ENCODE measurements around the gene MED13L. TPM values are rescaled to one million over a fixed set of nuclear protein-coding genes. Genes with fewer than 3 reads are reported as not detected.

MED13L gene
- total RNA-seq, 4 donors from 2014 or later = 126 to 194 (median 154) TPM

GRCh38 chr12:116166306-116166705, 111.2 kb downstream of the MED13L start:
- WGBS, 2 donors (ENCODE audit: low coverage in 1 of 2) = 91% methylated on average over 5 of the region's 5 CpGs; no CpG with 5 or more reads in 1 of the 2 donors
- in situ Hi-C loops (cut with MboI; ENCODE audit: low pct_ligation_motif_present in 1 of 4, low pct_unique_long_range_greater_than_20kb in 1 of 4, low sequenced_read_pairs in 3 of 4) (no loop called here), intact Hi-C loops (cut with DNase I; ENCODE audit: low total_unique reads) (no loop called here)
- TF ChIP-seq EP300 (IDR thresholded peaks at IDR 0.05; ENCODE audit: low read depth) (no peak), POLR2A (IDR thresholded peaks at IDR 0.05) (no peak), CTCF (IDR thresholded peaks at IDR 0.05) (no peak), POLR2AphosphoS5 (IDR thresholded peaks at IDR 0.05) (no peak)
- no peak overlapping the region for H3K4me3 ChIP-seq
- H3K36me3 ChIP-seq = no peaks in the 10 kb centered on the region
- H3K4me1 ChIP-seq = peaks cover 15 to 42% (median 27%) of the 10 kb centered on the region in 4 donors
- H3K27me3 ChIP-seq = no peaks in the 10 kb centered on the region
- H3K27ac ChIP-seq = no peak overlapping the region
- no peak for DNase-seq
- H3K9me3 ChIP-seq = no peaks in the 10 kb centered on the region

GRCh38 chr12:116165036-116165425, 112.5 kb downstream of the MED13L start:
- DNase-seq = no peak
- in situ Hi-C loops (cut with MboI; ENCODE audit: low pct_ligation_motif_present in 1 of 4, low pct_unique_long_range_greater_than_20kb in 1 of 4, low sequenced_read_pairs in 3 of 4) (no loop called here), intact Hi-C loops (cut with DNase I; ENCODE audit: low total_unique reads) (no loop called here)
- H3K9me3 ChIP-seq = no peaks in the 10 kb centered on the region
- 54 to 63% methylated on average over 3 to 4 of the region's 4 CpGs for WGBS, 2 donors (ENCODE audit: low coverage in 1 of 2)
- H3K27ac ChIP-seq = no peak overlapping the region
- no peak for TF ChIP-seq POLR2AphosphoS5 (IDR thresholded peaks at IDR 0.05)
- no peak for TF ChIP-seq CTCF (IDR thresholded peaks at IDR 0.05)
- TF ChIP-seq POLR2A (IDR thresholded peaks at IDR 0.05) = no peak
- TF ChIP-seq EP300 (IDR thresholded peaks at IDR 0.05; ENCODE audit: low read depth) = no peak
- H3K27me3 ChIP-seq = no peaks in the 10 kb centered on the region
- H3K4me3 ChIP-seq = no peak overlapping the region
- peaks cover 18 to 49% (median 25%) of the 10 kb centered on the region in 4 donors for H3K4me1 ChIP-seq
- H3K36me3 ChIP-seq = no peaks in the 10 kb centered on the region

DNA sequence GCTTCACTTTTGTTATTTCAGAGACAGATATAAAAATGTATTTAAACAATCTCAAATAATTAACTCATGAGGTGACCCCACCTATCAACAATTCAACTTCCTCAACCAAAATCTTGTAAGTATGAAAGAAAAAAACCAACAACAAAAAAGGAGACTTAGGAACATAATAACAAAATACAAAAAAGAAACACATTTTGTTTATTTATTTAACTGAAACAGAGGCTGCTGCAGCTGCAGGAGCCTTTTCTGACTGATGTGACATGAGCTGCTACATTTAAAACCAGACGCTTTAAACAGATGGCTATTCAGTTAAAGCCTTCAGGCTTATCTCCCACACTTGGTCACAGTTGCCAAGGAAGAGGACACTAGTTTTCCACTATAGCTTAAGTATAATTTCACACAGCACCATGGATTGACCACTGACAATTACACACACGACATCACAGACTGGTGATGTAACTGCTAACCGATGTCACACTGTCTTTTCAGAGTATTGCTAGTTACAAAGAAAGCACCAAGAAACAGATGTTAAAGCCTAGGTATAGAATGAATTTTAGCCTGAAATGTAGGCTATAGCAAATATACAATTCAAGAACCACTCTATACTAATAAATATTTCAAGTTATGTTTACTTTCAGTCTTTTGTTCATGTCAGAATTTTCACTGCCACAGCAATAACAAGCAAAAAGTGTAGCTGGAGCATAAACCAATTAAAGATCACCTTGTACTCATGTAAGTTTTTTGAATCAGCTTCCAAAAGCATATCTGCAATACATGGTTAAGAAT, 113.0 kb downstream of the MED13L start:
- no peak for TF ChIP-seq POLR2A (IDR thresholded peaks at IDR 0.05)
- TF ChIP-seq EP300 (IDR thresholded peaks at IDR 0.05; ENCODE audit: low read depth) = no peak
- no peak for TF ChIP-seq CTCF (IDR thresholded peaks at IDR 0.05)
- no peak for TF ChIP-seq POLR2AphosphoS5 (IDR thresholded peaks at IDR 0.05)
- Histone ChIP-seq H3K27me3 (no peaks in the 10 kb centered on the region), H3K4me1 (peaks cover 18 to 55% (median 27%) of the 10 kb centered on the region in 4 donors), H3K9me3 (no peaks in the 10 kb centered on the region), H3K36me3 (no peaks in the 10 kb centered on the region), H3K4me3 (no peak overlapping the region), H3K27ac (no peak overlapping the region)
- 30 to 76% methylated on average over 2 to 3 of the region's 3 CpGs for WGBS, 2 donors (ENCODE audit: low coverage in 1 of 2)
- in situ Hi-C loops (cut with MboI; ENCODE audit: low pct_ligation_motif_present in 1 of 4, low pct_unique_long_range_greater_than_20kb in 1 of 4, low sequenced_read_pairs in 3 of 4) (no loop called here), intact Hi-C loops (cut with DNase I; ENCODE audit: low total_unique reads) (no loop called here)
- no peak for DNase-seq

DNA sequence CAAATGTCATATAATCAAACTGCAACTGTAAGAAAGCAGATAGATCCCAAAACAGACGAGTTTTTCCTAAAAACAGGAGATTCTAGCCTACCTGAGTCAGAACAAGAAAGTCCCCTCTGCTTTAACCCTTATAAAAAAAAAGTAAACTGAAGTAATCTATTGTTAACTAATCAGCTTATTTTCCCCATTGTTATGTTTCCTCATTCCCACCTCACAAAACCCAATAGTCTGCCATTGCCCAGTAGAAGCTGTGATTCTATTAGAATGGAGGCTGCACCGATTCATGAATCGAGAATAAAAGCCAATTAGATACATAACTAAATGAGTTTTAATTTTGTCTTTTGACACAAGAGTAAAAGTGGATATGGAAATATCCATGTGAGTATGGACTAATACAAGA, 115.4 kb downstream of the MED13L start:
- Histone ChIP-seq H3K36me3 (no peaks in the 10 kb centered on the region), H3K27me3 (no peaks in the 10 kb centered on the region), H3K9me3 (no peaks in the 10 kb centered on the region), H3K27ac (no peak overlapping the region), H3K4me1 (peaks cover 18 to 67% (median 31%) of the 10 kb centered on the region in 4 donors), H3K4me3 (no peak overlapping the region)
- no peak for DNase-seq
- intact Hi-C loops (cut with DNase I; ENCODE audit: low total_unique reads) = no loop called here
- in situ Hi-C loops (cut with MboI; ENCODE audit: low pct_ligation_motif_present in 1 of 4, low pct_unique_long_range_greater_than_20kb in 1 of 4, low sequenced_read_pairs in 3 of 4) = no loop called here
- no peak for TF ChIP-seq EP300 (IDR thresholded peaks at IDR 0.05; ENCODE audit: low read depth)
- no peak for TF ChIP-seq POLR2A (IDR thresholded peaks at IDR 0.05)
- no peak for TF ChIP-seq CTCF (IDR thresholded peaks at IDR 0.05)
- TF ChIP-seq POLR2AphosphoS5 (IDR thresholded peaks at IDR 0.05) = no peak
- 65 to 83% methylated on average over 2 to 3 of the region's 3 CpGs for WGBS, 2 donors (ENCODE audit: low coverage in 1 of 2)

Measured in transverse colon (tissue), 4 donors.